Stomach (tissue), 4 donors: Measurements from ENCODE around the gene CLK2.

ENCODE experiments used
- CTCF ChIP-seq, 7 experiments: fragments of 450-650 bp in 4 of 7; fragments of 200-600 bp in 3 of 7; sonication (generic) in 3 of 7; IDR thresholded peaks; one replicate each; pipeline ENCODE4 v1.5.1; 2016 to 2019; ENCODE audit warnings: antibody characterized with exemption in 7 of 7, control low read depth in 2 of 7, mild to moderate bottlenecking in 1 of 7
- EP300 ChIP-seq: sonication (generic); formaldehyde crosslinking; IDR thresholded peaks from one replicate; pipeline ENCODE4 v1.6.1; 2017; ENCODE audit warnings: antibody characterized with exemption
- POLR2AphosphoS5 ChIP-seq, 3 donors: sonication (generic); formaldehyde crosslinking; IDR thresholded peaks; one replicate each; pipeline ENCODE4 v1.6.1; 2016; ENCODE audit warnings: antibody characterized with exemption in 3 of 3

- TF ChIP-seq CTCF (IDR thresholded peaks at IDR 0.05), result no peak
- TF ChIP-seq POLR2AphosphoS5 (IDR thresholded peaks at IDR 0.05), result no peak
- TF ChIP-seq EP300, result no peak
These were observed 44.8 kb upstream of the CLK2 start for GRCh38 chr1:155318082-155318481.
